H1 (cell line): ENCODE measurements around the gene TAGLN3. TPM values are rescaled to one million over a fixed set of nuclear protein-coding genes. Genes with fewer than 3 reads are reported as not detected.

Source experiments
- CTBP2 ChIP-seq: IDR thresholded peaks from 2 replicates; pipeline ENCODE4 v1.7.0; 2011; ENCODE audit warnings: borderline replicate concordance, mild to moderate bottlenecking, moderate library complexity, mixed read lengths, low read length; ENCODE audit not compliant: insufficient read depth, insufficient read length
- KDM1A ChIP-seq: fragments of 200-600, 300-600 bp; sonication (generic); IDR thresholded peaks from 2 replicates; pipeline ENCODE4 v1.7.1; 2016; ENCODE audit warnings: mild to moderate bottlenecking, low read length, borderline replicate concordance
- POU5F1 ChIP-seq: IDR thresholded peaks from 2 replicates; pipeline ENCODE4 v1.6.1; 2011; ENCODE audit warnings: low read depth, mild to moderate bottlenecking, low read length, moderate library complexity
- TAF1 ChIP-seq: IDR thresholded peaks from 2 replicates; pipeline ENCODE4 v1.6.1; 2011; ENCODE audit warnings: mild to moderate bottlenecking, low read depth, low read length
- TBP ChIP-seq: IDR thresholded peaks from 2 replicates; pipeline ENCODE4 v1.6.1; 2011; ENCODE audit warnings: low read depth, low read length, improper control_type of control experiment
- TEAD4 ChIP-seq: IDR thresholded peaks from 2 replicates; pipeline ENCODE4 v1.6.1; 2012; ENCODE audit warnings: low read depth, low read length, inconsistent platforms, mixed read lengths
- polyA plus RNA-seq, 7 experiments: library from polyadenylated mRNA; depleted of rRNA in 3 of 7; stranded (reverse) in 5 of 7; unstranded in 2 of 7; fragments of >200 nt in 5 of 7; fragments of 200-250 nt in 2 of 7; gene quantifications; 1 replicate in 5 of 7; 2 replicates in 1 of 7; 4 replicates in 1 of 7; pipeline versions ENCODE4 v1.2.1 to v1.2.3, GENCODE V29; 2011 to 2013; ENCODE audit warnings: missing spikeins in 2 of 7, mixed read lengths in 2 of 7
- total RNA-seq: library from RNA; stranded (reverse); fragmentation: NEBNext Ultra II Directional; extraction: Animal tissue kit (Norgen Biotek cat#: 25700); gene quantifications from 2 replicates; pipeline ENCODE4 v1.2.1, GENCODE V29; 2021
- TF ChIP-seq, protein P1 (sequence below): IDR thresholded peaks from 2 replicates; pipeline ENCODE4 v1.6.1; 2012; ENCODE audit warnings: low read length, inconsistent platforms
- TF ChIP-seq, protein P2 (sequence below): fragments of 300-600 bp; sonication (generic); IDR thresholded peaks from 2 replicates; pipeline ENCODE4 v1.7.1; 2012; ENCODE audit warnings: low read length, moderate library complexity, mild to moderate bottlenecking, inconsistent platforms; ENCODE audit not compliant: insufficient replicate concordance

Gene TAGLN3
- total and polyA plus RNA-seq, 2 of the 8 experiments (the other 6 are each of a cell fraction or from before 2014, with no cell fraction given) = 6.3 to 7.5 TPM

DNA sequence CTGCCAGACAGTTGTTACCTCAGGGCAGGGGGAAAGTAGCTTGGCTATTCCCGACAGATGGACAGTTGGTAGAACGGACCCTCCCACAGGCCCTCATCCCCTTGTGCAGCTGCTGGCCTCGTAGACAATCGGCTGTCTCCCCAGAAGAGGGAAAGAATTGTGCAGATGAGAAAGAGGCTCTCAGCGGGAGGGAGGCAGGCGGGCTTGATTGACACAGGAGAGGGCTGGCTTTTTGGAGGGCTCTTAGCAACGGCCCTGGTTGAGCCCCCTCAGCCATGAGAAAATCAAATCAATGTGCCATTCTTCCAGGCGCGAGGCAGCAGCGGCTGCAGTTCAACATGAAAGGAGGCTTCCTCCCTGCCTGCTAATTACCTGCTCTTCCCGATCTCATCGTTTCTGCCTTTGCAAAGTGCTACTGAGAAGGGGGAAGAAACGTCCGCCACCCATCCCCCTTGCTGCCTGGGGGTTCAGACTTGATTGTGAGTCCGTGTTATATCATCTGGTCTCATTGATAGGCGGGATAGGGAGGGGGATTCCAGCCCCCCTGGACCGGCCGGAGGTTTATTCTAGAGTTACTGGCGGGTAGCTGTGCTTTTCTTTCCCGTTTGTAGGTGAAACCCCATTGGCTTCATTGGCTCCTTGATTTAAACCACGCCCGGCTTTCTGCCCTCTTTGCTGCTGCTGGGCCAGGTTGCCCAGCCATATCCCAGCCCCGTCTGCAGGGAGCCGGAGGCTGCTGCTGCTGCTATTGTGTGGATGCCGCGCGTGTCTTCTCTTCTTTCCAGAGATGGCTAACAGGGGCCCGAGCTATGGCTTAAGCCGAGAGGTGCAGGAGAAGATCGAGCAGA lies at the start of gene TAGLN3 (continued):
- peak; percentile 80 for TF ChIP-seq TAF1
- TF ChIP-seq TBP = peak; percentile 42
- no peak for TF ChIP-seq CTBP2
- TF ChIP-seq, protein P1, sequence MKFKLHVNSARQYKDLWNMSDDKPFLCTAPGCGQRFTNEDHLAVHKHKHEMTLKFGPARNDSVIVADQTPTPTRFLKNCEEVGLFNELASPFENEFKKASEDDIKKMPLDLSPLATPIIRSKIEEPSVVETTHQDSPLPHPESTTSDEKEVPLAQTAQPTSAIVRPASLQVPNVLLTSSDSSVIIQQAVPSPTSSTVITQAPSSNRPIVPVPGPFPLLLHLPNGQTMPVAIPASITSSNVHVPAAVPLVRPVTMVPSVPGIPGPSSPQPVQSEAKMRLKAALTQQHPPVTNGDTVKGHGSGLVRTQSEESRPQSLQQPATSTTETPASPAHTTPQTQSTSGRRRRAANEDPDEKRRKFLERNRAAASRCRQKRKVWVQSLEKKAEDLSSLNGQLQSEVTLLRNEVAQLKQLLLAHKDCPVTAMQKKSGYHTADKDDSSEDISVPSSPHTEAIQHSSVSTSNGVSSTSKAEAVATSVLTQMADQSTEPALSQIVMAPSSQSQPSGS = no peak
- TF ChIP-seq, protein P2, sequence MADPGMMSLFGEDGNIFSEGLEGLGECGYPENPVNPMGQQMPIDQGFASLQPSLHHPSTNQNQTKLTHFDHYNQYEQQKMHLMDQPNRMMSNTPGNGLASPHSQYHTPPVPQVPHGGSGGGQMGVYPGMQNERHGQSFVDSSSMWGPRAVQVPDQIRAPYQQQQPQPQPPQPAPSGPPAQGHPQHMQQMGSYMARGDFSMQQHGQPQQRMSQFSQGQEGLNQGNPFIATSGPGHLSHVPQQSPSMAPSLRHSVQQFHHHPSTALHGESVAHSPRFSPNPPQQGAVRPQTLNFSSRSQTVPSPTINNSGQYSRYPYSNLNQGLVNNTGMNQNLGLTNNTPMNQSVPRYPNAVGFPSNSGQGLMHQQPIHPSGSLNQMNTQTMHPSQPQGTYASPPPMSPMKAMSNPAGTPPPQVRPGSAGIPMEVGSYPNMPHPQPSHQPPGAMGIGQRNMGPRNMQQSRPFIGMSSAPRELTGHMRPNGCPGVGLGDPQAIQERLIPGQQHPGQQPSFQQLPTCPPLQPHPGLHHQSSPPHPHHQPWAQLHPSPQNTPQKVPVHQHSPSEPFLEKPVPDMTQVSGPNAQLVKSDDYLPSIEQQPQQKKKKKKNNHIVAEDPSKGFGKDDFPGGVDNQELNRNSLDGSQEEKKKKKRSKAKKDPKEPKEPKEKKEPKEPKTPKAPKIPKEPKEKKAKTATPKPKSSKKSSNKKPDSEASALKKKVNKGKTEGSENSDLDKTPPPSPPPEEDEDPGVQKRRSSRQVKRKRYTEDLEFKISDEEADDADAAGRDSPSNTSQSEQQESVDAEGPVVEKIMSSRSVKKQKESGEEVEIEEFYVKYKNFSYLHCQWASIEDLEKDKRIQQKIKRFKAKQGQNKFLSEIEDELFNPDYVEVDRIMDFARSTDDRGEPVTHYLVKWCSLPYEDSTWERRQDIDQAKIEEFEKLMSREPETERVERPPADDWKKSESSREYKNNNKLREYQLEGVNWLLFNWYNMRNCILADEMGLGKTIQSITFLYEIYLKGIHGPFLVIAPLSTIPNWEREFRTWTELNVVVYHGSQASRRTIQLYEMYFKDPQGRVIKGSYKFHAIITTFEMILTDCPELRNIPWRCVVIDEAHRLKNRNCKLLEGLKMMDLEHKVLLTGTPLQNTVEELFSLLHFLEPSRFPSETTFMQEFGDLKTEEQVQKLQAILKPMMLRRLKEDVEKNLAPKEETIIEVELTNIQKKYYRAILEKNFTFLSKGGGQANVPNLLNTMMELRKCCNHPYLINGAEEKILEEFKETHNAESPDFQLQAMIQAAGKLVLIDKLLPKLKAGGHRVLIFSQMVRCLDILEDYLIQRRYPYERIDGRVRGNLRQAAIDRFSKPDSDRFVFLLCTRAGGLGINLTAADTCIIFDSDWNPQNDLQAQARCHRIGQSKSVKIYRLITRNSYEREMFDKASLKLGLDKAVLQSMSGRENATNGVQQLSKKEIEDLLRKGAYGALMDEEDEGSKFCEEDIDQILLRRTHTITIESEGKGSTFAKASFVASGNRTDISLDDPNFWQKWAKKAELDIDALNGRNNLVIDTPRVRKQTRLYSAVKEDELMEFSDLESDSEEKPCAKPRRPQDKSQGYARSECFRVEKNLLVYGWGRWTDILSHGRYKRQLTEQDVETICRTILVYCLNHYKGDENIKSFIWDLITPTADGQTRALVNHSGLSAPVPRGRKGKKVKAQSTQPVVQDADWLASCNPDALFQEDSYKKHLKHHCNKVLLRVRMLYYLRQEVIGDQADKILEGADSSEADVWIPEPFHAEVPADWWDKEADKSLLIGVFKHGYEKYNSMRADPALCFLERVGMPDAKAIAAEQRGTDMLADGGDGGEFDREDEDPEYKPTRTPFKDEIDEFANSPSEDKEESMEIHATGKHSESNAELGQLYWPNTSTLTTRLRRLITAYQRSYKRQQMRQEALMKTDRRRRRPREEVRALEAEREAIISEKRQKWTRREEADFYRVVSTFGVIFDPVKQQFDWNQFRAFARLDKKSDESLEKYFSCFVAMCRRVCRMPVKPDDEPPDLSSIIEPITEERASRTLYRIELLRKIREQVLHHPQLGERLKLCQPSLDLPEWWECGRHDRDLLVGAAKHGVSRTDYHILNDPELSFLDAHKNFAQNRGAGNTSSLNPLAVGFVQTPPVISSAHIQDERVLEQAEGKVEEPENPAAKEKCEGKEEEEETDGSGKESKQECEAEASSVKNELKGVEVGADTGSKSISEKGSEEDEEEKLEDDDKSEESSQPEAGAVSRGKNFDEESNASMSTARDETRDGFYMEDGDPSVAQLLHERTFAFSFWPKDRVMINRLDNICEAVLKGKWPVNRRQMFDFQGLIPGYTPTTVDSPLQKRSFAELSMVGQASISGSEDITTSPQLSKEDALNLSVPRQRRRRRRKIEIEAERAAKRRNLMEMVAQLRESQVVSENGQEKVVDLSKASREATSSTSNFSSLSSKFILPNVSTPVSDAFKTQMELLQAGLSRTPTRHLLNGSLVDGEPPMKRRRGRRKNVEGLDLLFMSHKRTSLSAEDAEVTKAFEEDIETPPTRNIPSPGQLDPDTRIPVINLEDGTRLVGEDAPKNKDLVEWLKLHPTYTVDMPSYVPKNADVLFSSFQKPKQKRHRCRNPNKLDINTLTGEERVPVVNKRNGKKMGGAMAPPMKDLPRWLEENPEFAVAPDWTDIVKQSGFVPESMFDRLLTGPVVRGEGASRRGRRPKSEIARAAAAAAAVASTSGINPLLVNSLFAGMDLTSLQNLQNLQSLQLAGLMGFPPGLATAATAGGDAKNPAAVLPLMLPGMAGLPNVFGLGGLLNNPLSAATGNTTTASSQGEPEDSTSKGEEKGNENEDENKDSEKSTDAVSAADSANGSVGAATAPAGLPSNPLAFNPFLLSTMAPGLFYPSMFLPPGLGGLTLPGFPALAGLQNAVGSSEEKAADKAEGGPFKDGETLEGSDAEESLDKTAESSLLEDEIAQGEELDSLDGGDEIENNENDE = no peak
- TF ChIP-seq KDM1A = no peak
- TF ChIP-seq TEAD4 = no peak
- TF ChIP-seq POU5F1 = no peak
